Prostate gland (tissue), 2 donors: Measurements from ENCODE around the gene CD300E.

Source experiments
- CTCF ChIP-seq, 4 experiments: fragments of 200-600 bp in 2 of 4; fragments of 450-650 bp in 2 of 4; sonication (generic) in 2 of 4; IDR thresholded peaks; 1 replicate in 3 of 4; 2 replicates in 1 of 4; pipeline ENCODE4 v1.5.1; 2016 to 2019; ENCODE audit warnings: antibody characterized with exemption in 4 of 4, mild to moderate bottlenecking in 2 of 4, moderate library complexity in 2 of 4
- POLR2A ChIP-seq: fragments of 450-650 bp; IDR thresholded peaks from one replicate; pipeline ENCODE4 v1.6.1; 2016; ENCODE audit warnings: antibody characterized with exemption, mild to moderate bottlenecking
- POLR2AphosphoS5 ChIP-seq: sonication (generic); formaldehyde crosslinking; IDR thresholded peaks from one replicate; pipeline ENCODE4 v1.6.1; 2017; ENCODE audit warnings: antibody characterized with exemption

- TF ChIP-seq CTCF (IDR thresholded peaks at IDR 0.05) (no peak), POLR2A (no peak), POLR2AphosphoS5 (no peak)
Measured at GRCh38 chr17:74606050-74606449, 17.5 kb downstream of the CD300E start.
